ENCODE data around the gene TWF1.
"Not testable (repeated sequence)": the region's sequence is repeated elsewhere in the genome, so short reads cannot be mapped to it uniquely, and the experiment has no call there.

The TWF1 gene

DNA sequence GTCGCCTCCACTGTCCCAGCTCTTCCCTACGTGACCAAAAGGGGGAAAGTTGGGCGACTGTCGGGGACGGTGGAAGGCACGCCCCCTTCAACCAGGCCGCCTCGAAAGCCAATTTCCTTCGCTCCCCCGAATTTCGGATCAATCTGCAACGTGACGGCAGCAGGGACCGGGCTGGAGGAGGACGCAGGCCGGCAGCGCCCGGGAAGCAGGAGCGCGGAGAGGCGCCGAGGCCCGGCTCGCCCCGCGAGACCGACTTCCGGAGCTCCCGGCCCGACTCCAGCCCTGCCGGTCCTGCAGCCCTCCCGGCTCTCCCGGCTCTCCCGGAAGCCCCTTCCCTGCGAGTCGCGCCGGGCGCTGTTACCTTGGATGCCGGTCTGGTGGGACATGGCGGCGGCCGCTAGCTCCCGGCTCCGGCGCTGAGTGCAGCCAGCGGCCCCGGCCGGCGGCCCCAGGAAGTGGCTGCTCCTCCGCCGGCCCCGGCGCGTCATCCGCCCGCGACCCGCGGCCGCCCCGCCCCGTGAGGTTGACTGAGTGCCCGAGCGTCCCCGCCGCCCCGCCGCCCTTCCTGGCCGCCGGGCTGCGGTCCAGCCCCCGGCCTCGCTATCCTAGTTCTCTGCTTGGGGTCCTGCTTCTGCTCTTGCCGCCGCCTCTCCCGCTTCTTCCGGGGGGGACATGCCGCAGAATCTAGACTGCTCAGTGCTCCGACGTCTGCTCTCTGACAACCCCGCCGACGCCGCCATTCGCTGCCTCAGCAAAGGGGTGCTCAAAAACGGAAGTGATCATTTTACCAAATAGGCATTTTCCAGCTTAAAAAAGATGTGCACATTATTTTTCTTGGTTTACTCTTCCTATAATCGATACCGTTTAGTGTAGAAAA, at the start of gene TWF1:
TSS of gene TWF1 (minus strand) at position 458 of the 877 bp plus-strand sequence. CDS start at position 386, 72 bp downstream.
- DNase-seq: peak; percentile 92

GRCh38 chr12:43852744-43853143, 46.6 kb upstream of the TWF1 start:
- no peak for DNase-seq

GRCh38 chr12:43848786-43849185, 42.7 kb upstream of the TWF1 start:
- DNase-seq: no peak

DNA sequence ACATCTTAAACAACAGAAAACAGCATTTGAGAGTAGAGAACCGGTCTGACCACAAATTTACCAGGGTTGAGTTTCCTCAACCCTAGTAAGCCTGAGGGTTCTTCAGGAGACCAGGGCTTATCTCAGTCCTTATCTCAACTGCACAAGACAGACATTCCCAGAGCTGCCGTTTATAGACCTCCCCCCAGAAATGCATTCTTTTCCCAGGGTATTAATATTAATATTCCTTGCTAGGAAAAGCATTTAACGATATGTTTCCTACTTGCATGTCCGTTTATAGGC, 42.0 kb upstream of the TWF1 start:
- DNase-seq: no peak

- DNase-seq: not testable (repeated sequence)
Measured at GRCh38 chr12:43847425-43848225, 41.5 kb upstream of the TWF1 start.

DNA sequence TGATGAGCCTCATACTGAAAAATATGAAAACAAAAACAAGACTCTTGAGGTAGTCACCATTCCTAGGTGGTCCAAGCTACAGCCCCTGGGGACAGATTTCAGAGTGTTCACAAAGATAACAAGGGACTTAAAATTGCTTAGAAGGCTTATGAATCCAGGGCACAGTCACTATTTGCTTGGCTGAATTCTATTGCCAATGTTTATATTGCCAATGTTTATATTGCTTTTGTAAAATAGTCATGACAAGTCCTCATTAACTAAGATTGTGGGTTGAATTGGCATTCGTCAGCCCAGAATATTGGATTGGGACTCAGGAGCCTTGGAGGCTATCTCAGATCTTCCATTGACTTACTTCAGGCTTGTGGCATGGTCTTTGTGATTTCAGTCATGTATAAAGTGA, 36.1 kb upstream of the TWF1 start:
- DNase-seq: no peak

DNA sequence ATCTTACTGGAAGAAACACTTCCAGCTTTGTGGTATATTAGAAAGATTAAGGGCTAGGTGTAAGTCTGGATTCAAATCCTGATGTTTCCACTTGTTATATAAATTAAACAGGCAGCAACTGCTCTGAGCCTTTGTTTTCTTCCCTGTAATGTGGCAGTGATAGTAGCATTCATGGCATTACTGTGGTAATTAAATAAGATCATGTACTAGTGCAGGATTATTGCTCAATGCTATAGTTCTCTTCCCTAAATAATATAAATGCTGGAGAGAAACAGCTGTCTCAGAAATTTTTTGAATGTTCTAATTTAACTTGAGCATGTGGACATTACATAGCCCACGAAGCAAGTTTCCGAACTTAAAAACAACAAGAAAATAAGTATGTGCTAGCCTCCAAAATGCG, 35.1 kb upstream of the TWF1 start:
- DNase-seq: no peak

DNA sequence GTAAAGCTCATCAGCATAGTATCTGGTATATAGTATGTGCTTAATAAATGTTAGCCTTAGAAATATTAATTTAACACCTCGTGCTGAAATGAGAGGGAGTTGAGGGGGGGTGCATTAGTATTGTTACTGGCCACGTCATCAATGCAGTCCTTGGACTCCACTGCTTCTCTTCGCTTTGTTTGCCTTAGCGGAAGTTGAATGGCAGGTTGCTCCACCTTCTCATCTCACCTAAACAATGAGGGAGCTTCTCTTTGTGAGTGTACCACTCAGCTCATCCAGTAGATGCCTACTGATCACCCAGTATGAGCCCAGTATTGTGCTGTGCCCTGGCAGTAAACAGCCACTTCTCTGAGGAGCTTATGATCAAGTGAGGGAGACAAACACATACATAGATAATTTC, 34.2 kb upstream of the TWF1 start:
- no peak for DNase-seq

GRCh38 chr12:43836475-43836989, 30.4 kb upstream of the TWF1 start:
- DNase-seq: no peak

DNA sequence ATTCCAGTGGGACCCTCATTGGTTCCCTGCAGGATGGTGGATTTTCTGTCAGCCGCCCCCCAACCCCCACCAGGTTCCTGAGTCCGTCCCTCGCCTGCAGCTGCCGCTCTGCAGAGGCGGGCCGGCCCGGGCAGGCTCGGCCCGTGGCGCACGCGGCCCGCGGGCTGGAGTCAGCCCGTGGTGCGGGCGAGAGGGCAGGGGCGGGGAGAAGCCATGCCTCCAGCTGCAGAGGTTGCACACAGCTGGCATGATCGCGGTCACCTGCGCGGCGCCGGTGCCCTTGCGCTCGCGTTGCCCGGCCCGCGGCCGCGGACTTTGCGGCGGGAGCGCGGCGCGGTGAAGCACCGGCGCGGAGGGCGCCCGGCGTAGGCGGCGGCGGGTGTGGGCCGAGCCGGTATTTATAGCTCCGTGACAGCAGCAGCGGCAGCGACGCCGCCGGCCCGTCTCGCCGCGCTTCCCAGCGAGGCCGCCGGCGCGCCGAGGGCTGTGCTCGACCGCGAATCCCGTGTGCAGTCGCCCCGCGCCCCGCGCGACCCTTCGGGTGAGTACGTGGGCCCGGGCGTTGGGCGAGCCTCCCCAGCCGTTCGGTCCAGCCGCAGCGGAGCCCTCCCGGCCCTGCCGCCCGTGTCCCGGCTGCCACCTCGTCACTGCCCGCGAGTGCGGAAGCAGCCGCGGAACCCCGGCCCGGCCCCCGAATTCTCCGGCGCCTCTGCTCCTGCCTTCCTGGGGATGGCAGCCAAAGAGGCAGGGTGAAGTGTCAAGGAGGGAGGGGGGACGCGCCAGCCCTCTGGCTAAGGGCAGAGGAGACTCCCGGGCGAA, 29.7 kb upstream of the TWF1 start, which contains the start of gene TMEM117:
TSS of gene TMEM117 (plus strand) at position 426 of the 819 bp plus-strand sequence.
- DNase-seq: peak; percentile 72

DNA sequence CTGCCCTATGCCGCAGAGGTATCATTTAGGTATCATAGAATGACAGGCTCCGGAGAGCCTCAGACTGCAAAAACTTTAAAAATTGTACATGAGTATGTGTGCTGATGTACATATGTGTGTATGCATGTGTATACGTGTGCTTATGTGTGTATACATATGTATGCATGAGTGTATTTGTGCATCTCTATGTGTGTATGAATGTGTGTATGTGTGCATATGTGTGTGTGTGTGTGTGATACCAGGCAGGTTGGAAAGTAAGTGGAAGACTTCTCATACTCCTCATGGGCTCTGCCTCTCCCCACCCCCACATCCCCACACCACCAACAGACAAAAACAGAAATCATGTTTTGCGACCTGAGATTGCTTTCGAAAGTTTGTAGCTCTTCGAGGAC, 29.1 kb upstream of the TWF1 start:
- DNase-seq: no peak

- DNase-seq: no peak
Measured at GRCh38 chr12:43832463-43833168, 26.5 kb upstream of the TWF1 start.

DNA sequence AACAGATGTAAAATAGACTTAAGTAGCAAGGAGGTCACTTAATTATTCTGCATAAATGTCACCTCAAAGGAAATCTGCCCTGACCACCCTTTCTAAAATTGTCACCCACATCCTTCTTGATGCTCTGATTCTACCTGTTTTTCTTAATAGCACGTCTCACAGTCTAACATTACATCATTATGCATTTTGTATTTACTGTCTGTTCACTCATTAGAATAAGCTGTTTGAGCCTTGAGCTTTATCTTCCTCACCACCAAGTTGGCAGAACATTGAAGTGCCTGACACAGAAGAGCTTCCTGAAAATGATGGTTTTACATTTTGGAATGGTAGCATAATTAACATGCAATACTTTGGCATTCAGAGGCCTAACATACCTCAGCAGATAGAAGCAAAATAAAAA, 21.0 kb upstream of the TWF1 start:
- no peak for DNase-seq

DNA sequence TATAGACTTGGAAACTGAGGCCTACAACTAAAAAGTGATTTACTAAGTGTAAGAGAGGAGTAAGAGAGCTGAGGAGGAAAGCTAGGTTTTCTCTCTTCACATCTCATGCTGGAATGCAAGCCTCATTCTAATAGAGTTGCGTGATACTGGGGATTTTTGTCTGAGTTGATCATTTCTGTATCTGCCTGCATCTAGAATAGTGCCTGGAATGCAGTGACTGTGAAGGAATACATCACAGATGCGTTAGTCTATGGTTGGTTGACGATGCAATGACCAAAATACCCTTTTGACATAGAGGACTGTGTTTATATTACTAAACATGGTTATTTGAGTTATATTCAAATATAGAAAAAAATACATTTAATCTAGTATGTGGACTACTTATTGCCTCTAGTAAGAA, 20.6 kb upstream of the TWF1 start:
- no peak for DNase-seq

DNA sequence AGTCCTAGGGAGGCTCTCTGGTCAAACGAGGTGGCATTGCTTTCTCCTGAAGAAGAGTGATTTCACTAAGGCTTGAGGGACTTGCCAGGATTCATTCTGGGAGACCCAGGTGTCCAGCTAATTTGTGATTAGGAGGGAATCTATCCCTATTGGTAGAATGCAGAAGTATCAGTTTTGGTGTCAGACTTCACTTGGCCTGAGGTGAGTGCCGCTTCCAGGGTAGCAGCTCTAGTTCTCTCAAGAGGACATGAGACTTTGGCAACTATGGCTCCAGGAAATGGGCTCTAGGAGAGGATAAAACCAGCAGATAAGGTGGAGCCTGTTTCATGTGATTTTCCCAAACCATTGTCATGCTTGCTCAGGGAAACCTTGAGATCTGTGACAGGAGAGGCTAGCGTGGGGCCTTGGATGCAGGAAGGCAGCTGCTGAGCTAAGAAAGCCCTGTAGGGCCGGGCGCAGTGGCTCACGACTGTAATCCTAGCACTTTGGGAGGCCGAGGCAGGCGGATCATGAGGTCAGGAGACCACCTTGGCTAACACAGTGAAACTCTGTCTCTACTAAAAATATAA, 18.2 kb upstream of the TWF1 start:
- no peak for DNase-seq

DNA sequence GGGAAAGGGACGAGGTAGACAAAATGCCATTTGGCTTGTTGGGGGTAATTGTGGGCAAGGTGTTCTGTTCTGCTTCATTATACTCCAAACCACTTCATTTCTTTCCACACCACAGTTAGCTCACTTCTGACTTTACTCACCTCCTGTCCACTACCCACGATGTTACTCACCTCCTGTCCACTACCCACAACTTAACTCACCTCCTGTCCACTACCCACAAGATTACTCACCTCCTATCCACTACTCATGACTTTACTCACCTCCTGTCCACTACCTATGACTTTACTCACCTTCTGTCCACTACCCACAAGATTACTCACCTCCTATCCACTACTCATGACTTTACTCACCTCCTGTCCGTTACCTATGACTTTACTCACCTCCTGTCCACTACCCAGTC, 10.1 kb upstream of the TWF1 start:
- no peak for DNase-seq

GRCh38 chr12:43815416-43815815, 9.3 kb upstream of the TWF1 start:
- no peak for DNase-seq

- no peak for DNase-seq
Measured at GRCh38 chr12:43812926-43813325, 6.8 kb upstream of the TWF1 start.

GRCh38 chr12:43812057-43812456, 5.9 kb upstream of the TWF1 start:
- DNase-seq: no peak

DNA sequence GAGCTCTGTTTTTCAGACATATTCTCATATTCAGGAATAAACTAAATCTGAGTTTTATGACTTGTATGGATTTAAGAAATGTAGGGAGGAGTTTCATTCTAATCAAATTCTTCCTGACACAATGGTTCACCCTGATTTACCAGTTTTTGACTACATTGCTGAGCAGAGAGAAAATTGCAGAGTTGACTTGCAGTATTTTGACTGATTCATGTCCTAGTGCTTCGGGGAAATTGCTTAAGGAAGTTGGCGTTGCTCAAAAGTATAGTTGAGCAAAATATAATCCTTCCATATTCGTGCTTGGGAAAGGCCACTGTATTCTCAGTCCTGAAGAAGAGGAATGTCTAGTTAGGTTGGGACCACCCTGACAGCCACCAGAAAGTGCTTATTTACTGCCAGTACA, 1.3 kb upstream of the TWF1 start:
- DNase-seq: no peak

DNA sequence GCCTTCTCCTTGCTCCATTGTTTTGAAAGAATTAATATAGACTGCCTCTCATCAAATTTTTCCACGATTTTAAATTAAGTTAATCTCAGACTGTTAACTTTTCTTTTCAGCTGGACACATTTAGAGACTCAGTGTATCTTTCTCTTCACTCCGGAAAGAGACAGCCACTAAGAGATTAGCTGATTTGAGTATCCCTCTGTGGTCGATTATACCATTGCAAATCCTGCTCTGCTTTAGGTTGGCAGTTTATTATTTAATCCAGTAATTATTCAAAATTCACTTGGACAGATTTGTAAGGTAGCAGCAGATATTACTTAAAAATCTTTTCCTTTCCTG, 588 bp upstream of the TWF1 start:
- no peak for DNase-seq

DNA sequence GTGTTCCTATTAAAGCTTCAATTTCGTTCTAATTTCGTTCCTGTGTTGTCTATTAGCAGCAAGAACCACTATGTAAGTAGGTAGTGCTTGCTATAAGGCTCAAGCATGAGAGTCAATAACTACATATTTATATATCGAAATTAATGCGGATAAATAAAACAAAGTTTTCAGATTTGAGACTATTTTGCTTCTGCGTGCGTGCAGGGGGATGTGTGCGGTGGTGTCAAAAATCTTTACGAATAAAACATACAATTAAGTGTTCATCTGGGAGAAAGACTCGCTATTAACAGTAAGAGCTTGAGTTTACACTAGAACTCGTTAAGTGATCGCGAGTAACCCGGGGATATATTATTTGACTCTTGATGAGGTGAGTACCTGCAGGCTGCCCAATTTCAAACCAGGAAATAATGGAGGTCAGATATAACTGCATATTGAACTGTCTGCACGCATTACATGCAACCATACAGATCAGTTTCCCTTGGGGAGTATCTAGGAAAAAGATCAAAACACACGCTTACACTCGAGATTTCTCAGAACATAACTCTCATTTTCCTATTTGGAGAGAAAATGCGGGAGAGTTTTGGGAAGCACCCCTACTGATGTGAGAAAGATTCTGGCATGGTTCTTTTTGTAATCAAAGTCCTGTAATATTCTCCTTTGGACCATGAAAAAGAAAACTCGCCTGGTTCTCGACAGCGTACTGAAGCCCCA, 813 bp downstream of the TWF1 start:
- no peak for DNase-seq

Measured in stimulated activated CD8-positive, alpha-beta memory T cell treated with anti-CD3 and anti-CD28 coated beads, Interleukin-4, amount 100 ng/mL, for 48 hours (primary cell).